Adrenal gland (tissue), 12 donors: ENCODE data around the gene MTX2. TPM values are rescaled to one million over a fixed set of nuclear protein-coding genes. Genes with fewer than 3 reads are reported as not detected.

Experiments used
- DNase-seq, 7 donors: peaks; one replicate each; pipeline ENCODE4 v3.0.0-alpha.2; 2019 to 2020
- H3K27ac ChIP-seq, 5 donors: fragments of 200-600 bp; sonication (generic) in 4 of 5; 1 replicate in 3 of 5; 2 replicates in 2 of 5; pipeline versions ENCODE4 v1.5.1 to v1.8.0; 2016 to 2020; ENCODE audit warnings: mild to moderate bottlenecking in 1 of 5
- H3K27me3 ChIP-seq: fragments of 200-600 bp; 2 replicates; pipeline ENCODE4 v1.8.0; 2021
- H3K36me3 ChIP-seq, 2 donors: fragments of 200-600 bp; replicated peaks in 1 of 2; 1 replicate in 1 of 2; 2 replicates in 1 of 2; pipeline versions ENCODE4 v1.5.1 to v1.8.0; 2018 to 2022
- H3K4me1 ChIP-seq, 2 donors: fragments of 200-600 bp; replicated peaks in 1 of 2; 1 replicate in 1 of 2; 2 replicates in 1 of 2; pipeline versions ENCODE4 v1.5.1 to v1.8.0; 2018 to 2021
- H3K4me3 ChIP-seq, 4 donors: fragments of 200-600 bp; sonication (generic) in 3 of 4; one replicate each; pipeline ENCODE4 v1.5.1; 2016 to 2018
- H3K9me3 ChIP-seq, 3 donors: fragments of 200-600 bp; sonication (generic) in 1 of 3; replicated peaks in 1 of 3; 1 replicate in 2 of 3; 2 replicates in 1 of 3; pipeline versions ENCODE4 v1.5.1 to v1.8.0; 2016 to 2021
- CTCF ChIP-seq, 6 experiments: fragments of 450-650 bp in 4 of 6; fragments of 200-600 bp in 2 of 6; sonication (generic) in 1 of 6; IDR thresholded peaks; 1 replicate in 5 of 6; 2 replicates in 1 of 6; pipeline versions ENCODE4 v1.5.1 to v1.8.0; 2016 to 2021; ENCODE audit warnings: antibody characterized with exemption in 6 of 6, mild to moderate bottlenecking in 2 of 6, moderate library complexity in 1 of 6
- POLR2A ChIP-seq, 2 donors: fragments of 450-650 bp; IDR thresholded peaks; one replicate each; pipeline ENCODE4 v1.6.1; 2017; ENCODE audit warnings: antibody characterized with exemption in 2 of 2, mild to moderate bottlenecking in 2 of 2, moderate library complexity in 1 of 2
- WGBS, 4 donors: extraction: QIAGEN DNeasy Blood & Tissue Kit in 2 of 4; methylation state at CpG; one replicate each; pipeline versions ENCODE4 v1.1.5 to v1.1.7; 2013 to 2017; 5-methylcytosine and 5-hydroxymethylcytosine counted together
- intact Hi-C, 2 donors: fragments of 100-400 bp; cut with DNase I; formaldehyde crosslinking; loops; one replicate each; pipeline versions ENCODE4 v1.14.1 to v1.15.0; 2022 to 2023
- polyA plus RNA-seq, 3 donors: library from polyadenylated mRNA; stranded (reverse); fragments of 200-250 nt in 2 of 3; fragments of 350-450 nt in 1 of 3; fragmentation: Illumina TruSeq in 1 of 3; extraction: RNeasy Lipid Tissue Mini Kit (QIAGEN cat#74804) in 1 of 3; gene quantifications; one replicate each; pipeline ENCODE4 v1.2.3, GENCODE V29; 2013 to 2014
- total RNA-seq, 9 donors: library from RNA; depleted of rRNA in 4 of 9; stranded (reverse); fragments of >200 nt in 4 of 9; fragments of 120-200 nt in 1 of 9; fragmentation: NEBNext Ultra II Directional in 1 of 9; extraction: Animal tissue kit (Norgen Biotek cat#: 25700) in 1 of 9; gene quantifications; one replicate each; pipeline versions ENCODE4 v1.1.0 to v1.2.4, GENCODE V29; 2013 to 2023
- donor health status: healthy with polysubstance abuse.
- donor health status: Bipolar disorder and iron deficiency.
- donor health status: DM: yes; HTN: yes; CAD: no.
- donor health status: DM: no; HTN: no; CAD: no.
- donor health status: DM: no; HTN: no; CAD: no.
- donor health status: DM: yes; HTN: yes; CAD: no.

Gene MTX2
- total and polyA plus RNA-seq, 12 donors = 21.2 to 79.4 (median 38.2) TPM

- no peaks in the 10 kb centered on the region for H3K27me3 ChIP-seq
- whole genome bisulfite sequencing, 4 donors = 92 to 100% (median 97%) methylated on average over 1 of the region's 1 CpG
- TF ChIP-seq CTCF (IDR thresholded peaks at IDR 0.05) (no peak), POLR2A (IDR thresholded peaks at IDR 0.05) (no peak)
- no peak overlapping the region for H3K27ac ChIP-seq
- DNase-seq = no peak
- H3K36me3 ChIP-seq = no peaks in the 10 kb centered on the region
- H3K9me3 ChIP-seq = no peaks in the 10 kb centered on the region
- H3K4me1 ChIP-seq = no peaks in the 10 kb centered on the region
- no peak overlapping the region for H3K4me3 ChIP-seq
- intact Hi-C loops = no loop called here
Measured at GRCh38 chr2:176260689-176261088, 8.6 kb upstream of the MTX2 start.

GRCh38 chr2:176261136-176261535, 8.1 kb upstream of the MTX2 start:
- no peak for TF ChIP-seq CTCF (IDR thresholded peaks at IDR 0.05)
- TF ChIP-seq POLR2A (IDR thresholded peaks at IDR 0.05) = no peak
- no peak overlapping the region for H3K27ac ChIP-seq
- no peak for DNase-seq
- no peaks in the 10 kb centered on the region for H3K27me3 ChIP-seq
- H3K36me3 ChIP-seq = no peaks in the 10 kb centered on the region
- H3K9me3 ChIP-seq = no peaks in the 10 kb centered on the region
- H3K4me3 ChIP-seq = no peak overlapping the region
- H3K4me1 ChIP-seq = no peaks in the 10 kb centered on the region
- intact Hi-C loops = no loop called here

GRCh38 chr2:176268976-176269318, 295 bp upstream of the MTX2 start:
- Histone ChIP-seq H3K27ac (peak overlapping the region in 4 of 5 donors; percentile 86 to 94 (median 90)), H3K4me3 (peak overlapping the region in 3 of 4 donors; percentile 72 to 95 (median 91)), H3K27me3 (no peaks in the 10 kb centered on the region), H3K4me1 (peaks cover 4 to 24% of the 10 kb centered on the region in 2 donors), H3K36me3 (no peaks in the 10 kb centered on the region), H3K9me3 (no peaks in the 10 kb centered on the region)
- no peak for TF ChIP-seq CTCF (IDR thresholded peaks at IDR 0.05)
- no peak for TF ChIP-seq POLR2A (IDR thresholded peaks at IDR 0.05)
- no peak for DNase-seq
- intact Hi-C loops = no loop called here
- WGBS, 4 donors = 15 to 23% (median 21%) methylated on average over 10 of the region's 10 CpGs

- 44 to 54% (median 49%) methylated on average over 18 of the region's 18 CpGs for WGBS, 4 donors
- H3K27ac ChIP-seq = peak overlapping the region in 1 of 5 donors; percentile 90
Measured at GRCh38 chr2:176270100-176270750, 983 bp downstream of the MTX2 start.

More at GRCh38 chr2:176270100-176270750, 983 bp downstream of the MTX2 start:
- no peaks in the 10 kb centered on the region for H3K36me3 ChIP-seq
- TF ChIP-seq CTCF (IDR thresholded peaks at IDR 0.05) (no peak), POLR2A (IDR thresholded peaks at IDR 0.05) (no peak)
- H3K27me3 ChIP-seq = no peaks in the 10 kb centered on the region
- peaks cover 4 to 28% of the 10 kb centered on the region in 2 donors for H3K4me1 ChIP-seq
- H3K4me3 ChIP-seq = peak overlapping the region; percentile 72 to 95 (median 92)
- DNase-seq = no peak
- intact Hi-C loops = no loop called here
- H3K9me3 ChIP-seq = no peaks in the 10 kb centered on the region
